ENCODE measurements around the gene MTHFD2.

GRCh38 chr2:74252862-74253261, 54.4 kb downstream of the MTHFD2 start:
- TF ChIP-seq EZH2phosphoT487 (IDR thresholded peaks at IDR 0.05; ENCODE audit: borderline replicate concordance, low read length): no peak
- TF ChIP-seq, protein P1, sequence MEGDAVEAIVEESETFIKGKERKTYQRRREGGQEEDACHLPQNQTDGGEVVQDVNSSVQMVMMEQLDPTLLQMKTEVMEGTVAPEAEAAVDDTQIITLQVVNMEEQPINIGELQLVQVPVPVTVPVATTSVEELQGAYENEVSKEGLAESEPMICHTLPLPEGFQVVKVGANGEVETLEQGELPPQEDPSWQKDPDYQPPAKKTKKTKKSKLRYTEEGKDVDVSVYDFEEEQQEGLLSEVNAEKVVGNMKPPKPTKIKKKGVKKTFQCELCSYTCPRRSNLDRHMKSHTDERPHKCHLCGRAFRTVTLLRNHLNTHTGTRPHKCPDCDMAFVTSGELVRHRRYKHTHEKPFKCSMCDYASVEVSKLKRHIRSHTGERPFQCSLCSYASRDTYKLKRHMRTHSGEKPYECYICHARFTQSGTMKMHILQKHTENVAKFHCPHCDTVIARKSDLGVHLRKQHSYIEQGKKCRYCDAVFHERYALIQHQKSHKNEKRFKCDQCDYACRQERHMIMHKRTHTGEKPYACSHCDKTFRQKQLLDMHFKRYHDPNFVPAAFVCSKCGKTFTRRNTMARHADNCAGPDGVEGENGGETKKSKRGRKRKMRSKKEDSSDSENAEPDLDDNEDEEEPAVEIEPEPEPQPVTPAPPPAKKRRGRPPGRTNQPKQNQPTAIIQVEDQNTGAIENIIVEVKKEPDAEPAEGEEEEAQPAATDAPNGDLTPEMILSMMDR (IDR thresholded peaks at IDR 0.05; ENCODE audit: low read depth, low read length, poor library complexity, severe bottlenecking): no peak

Data from DOHH2 (cell line).